ENCODE measurements around the gene KRT36. TPM values are rescaled to one million over a fixed set of nuclear protein-coding genes. Genes with fewer than 3 reads are reported as not detected.

KRT36 gene
- total RNA-seq, 1 donor from 2014 or later = not detected

- H3K4me1 Mint-ChIP-seq = peaks cover 6% of the 10 kb centered on the region
- H3K27me3 Mint-ChIP-seq (ENCODE audit: low read depth) = no peaks in the 10 kb centered on the region
- no peaks in the 10 kb centered on the region for H3K36me3 Mint-ChIP-seq (ENCODE audit: low read depth)
- H3K9me3 Mint-ChIP-seq = no peaks in the 10 kb centered on the region
- no peak overlapping the region for H3K27ac Mint-ChIP-seq (ENCODE audit: unreplicated experiment)
- TF ChIP-seq, protein P1, sequence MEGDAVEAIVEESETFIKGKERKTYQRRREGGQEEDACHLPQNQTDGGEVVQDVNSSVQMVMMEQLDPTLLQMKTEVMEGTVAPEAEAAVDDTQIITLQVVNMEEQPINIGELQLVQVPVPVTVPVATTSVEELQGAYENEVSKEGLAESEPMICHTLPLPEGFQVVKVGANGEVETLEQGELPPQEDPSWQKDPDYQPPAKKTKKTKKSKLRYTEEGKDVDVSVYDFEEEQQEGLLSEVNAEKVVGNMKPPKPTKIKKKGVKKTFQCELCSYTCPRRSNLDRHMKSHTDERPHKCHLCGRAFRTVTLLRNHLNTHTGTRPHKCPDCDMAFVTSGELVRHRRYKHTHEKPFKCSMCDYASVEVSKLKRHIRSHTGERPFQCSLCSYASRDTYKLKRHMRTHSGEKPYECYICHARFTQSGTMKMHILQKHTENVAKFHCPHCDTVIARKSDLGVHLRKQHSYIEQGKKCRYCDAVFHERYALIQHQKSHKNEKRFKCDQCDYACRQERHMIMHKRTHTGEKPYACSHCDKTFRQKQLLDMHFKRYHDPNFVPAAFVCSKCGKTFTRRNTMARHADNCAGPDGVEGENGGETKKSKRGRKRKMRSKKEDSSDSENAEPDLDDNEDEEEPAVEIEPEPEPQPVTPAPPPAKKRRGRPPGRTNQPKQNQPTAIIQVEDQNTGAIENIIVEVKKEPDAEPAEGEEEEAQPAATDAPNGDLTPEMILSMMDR (conservative IDR thresholded peaks at IDR 0.05) = no peak
- DNase-seq (ENCODE audit: low read depth, low spot score) = no peak
- no peak overlapping the region for H3K4me3 Mint-ChIP-seq
Measured at GRCh38 chr17:41504246-41504977, 14.7 kb upstream of the KRT36 start.

DNA sequence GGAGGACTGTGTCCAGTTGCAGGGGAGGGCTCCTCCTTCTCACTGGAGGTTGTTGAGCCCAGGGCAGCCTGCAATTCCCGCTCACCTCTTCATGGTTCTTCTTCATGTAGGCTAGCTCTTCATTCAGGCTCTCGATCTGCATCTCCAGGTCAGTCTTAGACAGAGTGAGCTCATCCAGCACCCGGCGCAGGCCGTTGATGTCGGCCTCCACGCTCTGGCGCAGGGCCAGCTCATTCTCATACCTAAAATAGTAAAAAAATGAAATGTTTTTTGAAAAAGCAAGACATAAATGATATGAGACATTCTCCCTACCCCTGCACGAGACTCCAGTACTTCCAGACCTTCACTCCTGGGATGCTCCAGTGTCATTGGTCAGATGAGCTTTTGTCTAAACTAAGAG, 13.5 kb upstream of the KRT36 start:
- TF ChIP-seq, protein P1 (conservative IDR thresholded peaks at IDR 0.05) = no peak
- Mint-ChIP-seq H3K9me3 (no peaks in the 10 kb centered on the region), H3K4me1 (peaks cover 6% of the 10 kb centered on the region), H3K36me3 (ENCODE audit: low read depth) (no peaks in the 10 kb centered on the region), H3K4me3 (no peak overlapping the region), H3K27me3 (ENCODE audit: low read depth) (no peaks in the 10 kb centered on the region), H3K27ac (ENCODE audit: unreplicated experiment) (no peak overlapping the region)
- DNase-seq (ENCODE audit: low read depth, low spot score) = no peak

DNA sequence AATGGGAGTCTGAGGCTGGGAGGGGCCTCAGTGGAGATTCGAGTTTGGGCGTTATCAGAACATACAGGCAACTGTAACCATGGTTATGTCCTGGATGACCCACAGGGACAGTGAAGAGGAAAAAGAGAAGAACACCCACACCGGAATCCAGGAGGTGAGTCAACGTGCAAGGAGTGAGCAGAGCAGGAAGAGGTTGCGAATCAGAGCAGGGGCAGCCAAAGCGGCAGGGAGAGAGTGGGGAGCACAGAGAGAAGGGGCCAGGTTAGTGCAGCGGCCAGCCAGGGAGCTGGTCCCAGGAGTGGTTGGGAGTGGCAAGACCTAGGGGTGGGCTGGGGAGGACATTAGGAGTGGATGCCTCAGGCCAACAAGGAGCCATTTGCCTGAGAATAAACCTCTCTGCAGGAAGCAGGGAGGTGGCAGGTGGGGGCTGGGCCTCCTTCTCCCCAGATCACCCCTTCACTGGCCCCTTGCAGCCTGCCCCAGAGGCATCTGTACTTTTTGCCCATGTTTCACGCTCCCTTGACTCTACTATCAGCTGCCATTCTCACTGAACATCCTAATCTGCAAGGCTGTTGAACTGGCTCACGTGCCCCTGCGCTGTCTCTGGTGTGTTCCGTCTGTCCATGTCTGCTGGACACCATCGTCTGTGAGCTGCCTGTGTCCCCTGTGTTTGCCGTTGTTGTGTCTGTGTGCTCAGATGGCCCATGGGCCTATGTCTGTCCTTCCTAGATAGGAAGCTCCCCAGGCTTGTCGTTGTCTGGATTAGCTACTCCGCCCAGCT, 10.6 kb upstream of the KRT36 start:
- DNase-seq (ENCODE audit: low read depth, low spot score) = no peak
- Mint-ChIP-seq H3K36me3 (ENCODE audit: low read depth) (no peaks in the 10 kb centered on the region), H3K9me3 (no peaks in the 10 kb centered on the region), H3K27me3 (ENCODE audit: low read depth) (no peaks in the 10 kb centered on the region), H3K27ac (ENCODE audit: unreplicated experiment) (no peak overlapping the region), H3K4me3 (no peak overlapping the region), H3K4me1 (peaks cover 3% of the 10 kb centered on the region)
- TF ChIP-seq, protein P1 (conservative IDR thresholded peaks at IDR 0.05) = no peak

DNA sequence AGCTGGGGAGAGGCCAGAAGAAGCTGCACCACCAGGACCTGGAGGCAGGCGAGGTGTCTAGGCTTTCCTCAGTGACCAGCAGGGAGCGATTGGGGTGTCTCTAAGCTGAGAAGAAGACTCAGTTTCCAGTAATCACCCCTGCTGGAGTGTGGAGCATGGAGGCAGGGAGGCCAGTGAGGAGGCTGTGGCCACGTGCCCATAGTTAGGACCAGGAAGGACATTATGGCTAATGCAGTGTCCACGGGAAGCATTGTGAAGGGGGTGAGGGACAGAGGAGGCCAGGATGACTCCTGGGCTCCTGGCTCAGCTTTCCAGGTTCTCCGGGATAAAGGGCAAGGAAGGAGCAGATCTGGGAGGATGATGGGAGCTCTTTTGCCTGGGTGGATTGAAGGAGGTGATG, 10.0 kb upstream of the KRT36 start:
- Mint-ChIP-seq H3K27me3 (ENCODE audit: low read depth) (no peaks in the 10 kb centered on the region), H3K4me1 (peaks cover 3% of the 10 kb centered on the region), H3K4me3 (no peak overlapping the region)

GRCh38 chr17:41498276-41498675, 8.6 kb upstream of the KRT36 start:
- TF ChIP-seq, protein P1 (conservative IDR thresholded peaks at IDR 0.05) = no peak
- Mint-ChIP-seq H3K27me3 (ENCODE audit: low read depth) (no peaks in the 10 kb centered on the region), H3K36me3 (ENCODE audit: low read depth) (no peaks in the 10 kb centered on the region), H3K4me1 (peaks cover 3% of the 10 kb centered on the region), H3K27ac (ENCODE audit: unreplicated experiment) (no peak overlapping the region), H3K9me3 (no peaks in the 10 kb centered on the region), H3K4me3 (no peak overlapping the region)
- no peak for DNase-seq (ENCODE audit: low read depth, low spot score)

More for the DNA sequence above, 10.0 kb upstream of the KRT36 start:
- Mint-ChIP-seq H3K27ac (ENCODE audit: unreplicated experiment) (no peak overlapping the region), H3K9me3 (no peaks in the 10 kb centered on the region), H3K36me3 (ENCODE audit: low read depth) (no peaks in the 10 kb centered on the region)
- DNase-seq (ENCODE audit: low read depth, low spot score) = no peak
- TF ChIP-seq, protein P1 (conservative IDR thresholded peaks at IDR 0.05) = no peak

Data from neural crest cell (in vitro differentiated cells).